ENCODE results near the gene COG5. TPM values are rescaled to one million over a fixed set of nuclear protein-coding genes. Genes with fewer than 3 reads are reported as not detected.

COG5 gene
- total RNA-seq, 2 experiments from 2014 or later = 40.9 to 60.2 TPM

DNA sequence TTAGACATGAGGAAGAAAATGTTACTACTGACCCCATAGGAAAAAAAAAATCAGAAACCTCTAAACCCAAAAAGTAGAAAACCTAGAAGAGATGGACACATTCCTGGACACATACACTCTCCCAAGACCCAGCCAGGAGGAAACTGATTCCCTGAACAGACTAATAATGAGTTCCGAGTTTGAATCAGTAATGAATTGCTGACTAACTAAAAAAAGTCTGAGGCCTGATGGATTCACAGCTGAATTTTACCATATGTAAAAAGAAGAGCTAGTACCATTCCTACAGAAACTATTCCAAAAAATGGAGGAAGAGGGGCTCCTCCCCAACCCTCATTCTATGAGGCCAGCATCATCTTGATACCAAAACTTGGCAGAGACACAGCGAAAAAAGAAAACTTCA is 319.1 kb downstream of the COG5 start:
- Histone ChIP-seq H3K36me3 (ENCODE audit: insufficient read depth, low read length) (no peaks in the 10 kb centered on the region; the same call in 1 of the 2 replicates), H3K9me3 (ENCODE audit: low read length) (no peaks in the 10 kb centered on the region), H3K4me3 (ENCODE audit: low read depth, low read length, poor library complexity, severe bottlenecking) (no peak overlapping the region), H3K9me2 (ENCODE audit: insufficient read depth, low read length) (no peaks in the 10 kb centered on the region), H2AFZ (ENCODE audit: low read length) (no peak overlapping the region), H4K20me1 (ENCODE audit: insufficient read depth, low read length) (no peaks in the 10 kb centered on the region), H3K4me1 (ENCODE audit: insufficient read depth, low read length, poor library complexity, severe bottlenecking) (no peaks in the 10 kb centered on the region), H3K27ac (ENCODE audit: low read depth, low read length, poor library complexity, severe bottlenecking) (no peak overlapping the region), H3K79me2 (ENCODE audit: insufficient read depth, low read depth, low read length) (no peaks in the 10 kb centered on the region), H3K4me2 (ENCODE audit: low read length) (no peak overlapping the region)
- BruUV-seq (replicated peaks) = no TSS peak
- intact Hi-C loops (cut with micrococcal nuclease; ENCODE audit: unreplicated experiment) = no loop called here
- POLR2A ChIA-PET = interaction anchor here (0.7 to 1.5 kb wide), 5 partner anchors 9 to 1665 kb away, joined by 3 to 5 read pairs (median 3); no protein-coding TSS in a partner anchor
- TF ChIP-seq, protein P1, sequence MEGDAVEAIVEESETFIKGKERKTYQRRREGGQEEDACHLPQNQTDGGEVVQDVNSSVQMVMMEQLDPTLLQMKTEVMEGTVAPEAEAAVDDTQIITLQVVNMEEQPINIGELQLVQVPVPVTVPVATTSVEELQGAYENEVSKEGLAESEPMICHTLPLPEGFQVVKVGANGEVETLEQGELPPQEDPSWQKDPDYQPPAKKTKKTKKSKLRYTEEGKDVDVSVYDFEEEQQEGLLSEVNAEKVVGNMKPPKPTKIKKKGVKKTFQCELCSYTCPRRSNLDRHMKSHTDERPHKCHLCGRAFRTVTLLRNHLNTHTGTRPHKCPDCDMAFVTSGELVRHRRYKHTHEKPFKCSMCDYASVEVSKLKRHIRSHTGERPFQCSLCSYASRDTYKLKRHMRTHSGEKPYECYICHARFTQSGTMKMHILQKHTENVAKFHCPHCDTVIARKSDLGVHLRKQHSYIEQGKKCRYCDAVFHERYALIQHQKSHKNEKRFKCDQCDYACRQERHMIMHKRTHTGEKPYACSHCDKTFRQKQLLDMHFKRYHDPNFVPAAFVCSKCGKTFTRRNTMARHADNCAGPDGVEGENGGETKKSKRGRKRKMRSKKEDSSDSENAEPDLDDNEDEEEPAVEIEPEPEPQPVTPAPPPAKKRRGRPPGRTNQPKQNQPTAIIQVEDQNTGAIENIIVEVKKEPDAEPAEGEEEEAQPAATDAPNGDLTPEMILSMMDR (conservative IDR thresholded peaks at IDR 0.05; ENCODE audit: low read length) = no peak
- no peak for TF ChIP-seq EZH2phosphoT487 (IDR thresholded peaks at IDR 0.05; ENCODE audit: borderline replicate concordance, low read depth, low read length)
- no peak for DNase-seq (ENCODE audit: low spot score)
- CTCF ChIA-PET (ENCODE audit: unreplicated experiment) = no interaction called here

DNA sequence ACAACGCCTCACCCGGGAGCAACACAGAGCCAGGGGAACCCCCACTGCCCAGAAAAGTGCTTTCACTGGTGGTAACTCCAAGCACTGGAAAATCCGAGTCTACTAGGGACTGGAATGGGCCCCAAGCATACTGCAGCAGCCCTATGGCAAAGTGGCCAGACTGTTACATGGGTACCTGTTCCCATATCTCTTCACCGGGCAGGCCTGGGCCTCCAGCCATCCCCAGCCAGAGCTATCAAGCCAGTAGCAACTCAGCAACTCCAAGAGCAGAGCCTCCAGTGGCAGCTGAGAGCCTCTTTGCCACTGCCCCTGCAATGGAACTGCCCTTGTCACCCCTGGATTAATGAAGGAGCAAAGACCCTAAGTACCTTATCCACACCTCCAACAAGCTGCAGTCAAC is 321.5 kb downstream of the COG5 start:
- CTCF ChIA-PET (ENCODE audit: unreplicated experiment) = no interaction called here
- Histone ChIP-seq H3K36me3 (ENCODE audit: insufficient read depth, low read length) (no peaks in the 10 kb centered on the region; the same call in 1 of the 2 replicates), H3K27ac (ENCODE audit: low read depth, low read length, poor library complexity, severe bottlenecking) (no peak overlapping the region), H3K4me3 (ENCODE audit: low read depth, low read length, poor library complexity, severe bottlenecking) (no peak overlapping the region), H3K9me2 (ENCODE audit: insufficient read depth, low read length) (no peaks in the 10 kb centered on the region), H2AFZ (ENCODE audit: low read length) (no peak overlapping the region), H3K4me1 (ENCODE audit: insufficient read depth, low read length, poor library complexity, severe bottlenecking) (peaks cover 7% of the 10 kb centered on the region), H4K20me1 (ENCODE audit: insufficient read depth, low read length) (no peaks in the 10 kb centered on the region), H3K79me2 (ENCODE audit: insufficient read depth, low read depth, low read length) (no peaks in the 10 kb centered on the region), H3K4me2 (ENCODE audit: low read length) (no peak overlapping the region), H3K9me3 (ENCODE audit: low read length) (no peaks in the 10 kb centered on the region)
- no TSS peak for BruUV-seq (replicated peaks)
- no peak for DNase-seq (ENCODE audit: low spot score)
- intact Hi-C loops (cut with micrococcal nuclease; ENCODE audit: unreplicated experiment) = no loop called here
- POLR2A ChIA-PET = interaction anchor here (0.8 kb wide), 1 partner anchor 11 kb away, joined by 3 read pairs; no protein-coding TSS in a partner anchor
- no peak for TF ChIP-seq EZH2phosphoT487 (IDR thresholded peaks at IDR 0.05; ENCODE audit: borderline replicate concordance, low read depth, low read length)
- TF ChIP-seq, protein P1 (conservative IDR thresholded peaks at IDR 0.05; ENCODE audit: low read length) = no peak

DNA sequence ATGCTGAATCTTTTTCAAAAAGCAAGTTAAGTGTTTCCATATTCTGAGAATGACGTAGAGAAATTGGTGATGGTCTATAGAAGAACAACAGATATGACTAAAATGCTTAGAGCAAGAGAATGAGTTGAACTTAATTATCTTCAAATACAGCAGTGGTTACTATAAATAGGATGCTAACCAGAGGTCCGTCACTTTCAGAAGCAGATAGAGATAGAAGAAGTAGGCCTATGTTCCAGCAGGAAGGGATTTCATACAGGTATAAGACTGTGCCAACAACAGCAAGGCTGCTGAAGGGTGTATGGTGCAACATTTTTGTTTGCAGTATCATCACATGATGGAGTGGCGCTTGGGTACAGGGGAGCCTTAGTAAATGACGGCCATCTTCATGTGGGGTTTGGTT is 326.3 kb downstream of the COG5 start:
- Histone ChIP-seq H3K4me1 (ENCODE audit: insufficient read depth, low read length, poor library complexity, severe bottlenecking) (peaks cover 10% of the 10 kb centered on the region), H3K9me3 (ENCODE audit: low read length) (no peaks in the 10 kb centered on the region), H3K36me3 (ENCODE audit: insufficient read depth, low read length) (no peaks in the 10 kb centered on the region), H4K20me1 (ENCODE audit: insufficient read depth, low read length) (no peaks in the 10 kb centered on the region), H3K4me2 (ENCODE audit: low read length) (no peak overlapping the region), H3K27ac (ENCODE audit: low read depth, low read length, poor library complexity, severe bottlenecking) (no peak overlapping the region), H2AFZ (ENCODE audit: low read length) (no peak overlapping the region), H3K9me2 (ENCODE audit: insufficient read depth, low read length) (no peaks in the 10 kb centered on the region), H3K4me3 (ENCODE audit: low read depth, low read length, poor library complexity, severe bottlenecking) (no peak overlapping the region), H3K79me2 (ENCODE audit: insufficient read depth, low read depth, low read length) (no peaks in the 10 kb centered on the region)
- BruUV-seq (replicated peaks) = no TSS peak
- CTCF ChIA-PET (ENCODE audit: unreplicated experiment) = no interaction called here
- intact Hi-C loops (cut with micrococcal nuclease; ENCODE audit: unreplicated experiment) = no loop called here
- POLR2A ChIA-PET = no interaction called here
- no peak for DNase-seq (ENCODE audit: low spot score)
- TF ChIP-seq, protein P1 (conservative IDR thresholded peaks at IDR 0.05; ENCODE audit: low read length) = no peak
- TF ChIP-seq EZH2phosphoT487 (IDR thresholded peaks at IDR 0.05; ENCODE audit: borderline replicate concordance, low read depth, low read length) = no peak

Data from OCI-LY7 (cell line).